Adipose tissue (tissue), 3 donors: ENCODE data around the gene TPM2. TPM values are rescaled to one million over a fixed set of nuclear protein-coding genes. Genes with fewer than 3 reads are reported as not detected.

ENCODE experiments used
- H3K27ac ChIP-seq: one replicate; pipeline ENCODE4 v1.5.1; 2013; ENCODE audit warnings: low read depth, low read length
- WGBS, 3 donors: extraction: QIAGEN DNeasy Blood & Tissue Kit; methylation state at CpG; one replicate each; pipeline ENCODE4 v1.1.7; 2013; 5-methylcytosine and 5-hydroxymethylcytosine counted together
- polyA plus RNA-seq, 3 donors: library from polyadenylated mRNA; stranded (reverse); fragments of 200-250 nt; gene quantifications; one replicate each; pipeline ENCODE4 v1.2.3, GENCODE V29; 2013
- donor health status: healthy with polysubstance abuse.
- donor health status: Bipolar disorder and iron deficiency.
- donor health status: healthy.

Gene TPM2
- polyA plus RNA-seq, 3 donors = 59.0 to 552 (median 253) TPM

- 6% methylated on average over 58 of the region's 58 CpGs for WGBS, 3 donors
These were observed 24.9 kb downstream of the TPM2 start, which contains the start of gene ARHGEF39 for GRCh38 chr9:35664531-35665470. Gene ARHGEF39, minus strand, starts transcription at chr9:35665195. Its CDS starts 26 bp downstream, at chr9:35665169.

GRCh38 chr9:35662437-35662836 lies 27.3 kb downstream of the TPM2 start:
- WGBS, 3 donors = 82 to 89% (median 86%) methylated on average over 7 of the region's 7 CpGs
- H3K27ac ChIP-seq = no peak overlapping the region

More at GRCh38 chr9:35664531-35665470, 24.9 kb downstream of the TPM2 start, which contains the start of gene ARHGEF39:
- no peak within 1 kb of the TSS for H3K27ac ChIP-seq

GRCh38 chr9:35661756-35662350 lies 27.9 kb downstream of the TPM2 start:
- no peak overlapping the region for H3K27ac ChIP-seq
- 67 to 69% (median 68%) methylated on average over 3 of the region's 3 CpGs for WGBS, 3 donors

- 17 to 64% (median 53%) methylated on average over 9 of the region's 9 CpGs for WGBS, 3 donors
These were observed 28.7 kb downstream of the TPM2 start for GRCh38 chr9:35660966-35661415.

GRCh38 chr9:35659340-35659739 lies 30.4 kb downstream of the TPM2 start:
- no peak overlapping the region for H3K27ac ChIP-seq
- 52 to 69% (median 60%) methylated on average over 3 of the region's 3 CpGs for WGBS, 3 donors

More at GRCh38 chr9:35660966-35661415, 28.7 kb downstream of the TPM2 start:
- H3K27ac ChIP-seq = no peak overlapping the region

- WGBS, 3 donors = 0 to 3% (median 2%) methylated on average over 2 of the region's 2 CpGs
These were observed 30.8 kb downstream of the TPM2 start for GRCh38 chr9:35658968-35659220.

GRCh38 chr9:35658137-35658967 lies 31.4 kb downstream of the TPM2 start, which contains the start of gene CCDC107:
Gene CCDC107, plus strand, starts transcription at chr9:35658292. Its CDS starts 88 bp downstream, at chr9:35658380.
- H3K27ac ChIP-seq = peak within 1 kb of the TSS; percentile 82
- 1% methylated on average over 56 to 67 of the region's 67 CpGs for WGBS, 3 donors

More at GRCh38 chr9:35658968-35659220, 30.8 kb downstream of the TPM2 start:
- no peak overlapping the region for H3K27ac ChIP-seq

GRCh38 chr9:35657546-35658136 lies 32.1 kb downstream of the TPM2 start, which contains the start of gene RMRP:
Gene RMRP, minus strand, starts transcription at chr9:35658019.
- peak within 1 kb of the TSS; percentile 82 for H3K27ac ChIP-seq
- 0% methylated on average over 42 of the region's 42 CpGs for WGBS, 3 donors

- WGBS, 3 donors = 22 to 33% (median 32%) methylated on average over 25 of the region's 25 CpGs
- H3K27ac ChIP-seq = peak overlapping the region; percentile 13
These were observed 32.7 kb downstream of the TPM2 start for GRCh38 chr9:35656831-35657545.

GRCh38 chr9:35656348-35656747 lies 33.4 kb downstream of the TPM2 start:
- WGBS, 3 donors = 72 to 82% (median 77%) methylated on average over 17 of the region's 17 CpGs
- H3K27ac ChIP-seq = no peak overlapping the region

GRCh38 chr9:35653611-35654010 lies 36.1 kb downstream of the TPM2 start:
- 93 to 96% (median 94%) methylated on average over 2 of the region's 2 CpGs for WGBS, 3 donors

GRCh38 chr9:35652829-35653209 lies 36.9 kb downstream of the TPM2 start:
- 82 to 91% (median 89%) methylated on average over 8 of the region's 8 CpGs for WGBS, 3 donors
- H3K27ac ChIP-seq = no peak overlapping the region

More at GRCh38 chr9:35653611-35654010, 36.1 kb downstream of the TPM2 start:
- H3K27ac ChIP-seq = no peak overlapping the region

- no peak overlapping the region for H3K27ac ChIP-seq
- 68 to 86% (median 83%) methylated on average over 7 of the region's 7 CpGs for WGBS, 3 donors
These were observed 37.5 kb downstream of the TPM2 start for GRCh38 chr9:35651956-35652828.

GRCh38 chr9:35650341-35651158 lies 39.2 kb downstream of the TPM2 start, which contains the start of gene SIT1:
Gene SIT1, minus strand, starts transcription at chr9:35650931. Its CDS starts 78 bp downstream, at chr9:35650853.
- no peak within 1 kb of the TSS for H3K27ac ChIP-seq
- WGBS, 3 donors = 58 to 73% (median 68%) methylated on average over 22 of the region's 22 CpGs

- no peak overlapping the region for H3K27ac ChIP-seq
- WGBS, 3 donors = 53 to 83% (median 61%) methylated on average over 26 of the region's 26 CpGs
These were observed 40.0 kb downstream of the TPM2 start for GRCh38 chr9:35649431-35650340.
